GM19023 (cell line): ENCODE results near the gene CBLIF.
"Not testable (repeated sequence)": the region's sequence is repeated elsewhere in the genome, so short reads cannot be mapped to it uniquely, and the experiment has no call there.

Source experiments
- ATAC-seq: cut with Tn5 transposase; IDR thresholded peaks from one replicate; pipeline ENCODE4 v1.9.1; 2021; ENCODE audit warnings: mild to moderate bottlenecking, moderate library complexity; ENCODE audit not compliant: unreplicated experiment

The CBLIF gene

DNA sequence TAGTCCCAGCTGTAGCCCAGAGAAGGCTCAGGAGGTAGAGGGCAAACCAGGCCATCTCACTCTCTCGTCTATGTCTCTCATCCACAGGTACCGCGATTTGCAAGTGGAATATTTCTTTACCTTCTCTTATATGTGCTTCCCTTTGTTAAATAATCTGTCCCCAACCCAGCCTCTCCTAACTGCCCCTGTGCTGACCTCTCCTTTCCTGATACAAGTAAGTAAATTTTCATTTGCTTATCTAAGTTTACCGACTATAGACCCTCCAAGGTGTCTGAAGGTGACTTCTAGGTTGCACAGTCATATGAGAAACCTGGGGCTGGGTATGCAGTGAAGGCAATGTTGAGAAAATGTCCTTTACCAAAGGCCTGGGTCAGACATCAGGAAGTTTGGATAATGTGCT lies at the start of gene CBLIF:
Gene CBLIF (minus strand): TSS at position 101 of the 400 bp plus-strand sequence. CDS start 46 bp downstream, at position 55.
- ATAC-seq, result no peak

DNA sequence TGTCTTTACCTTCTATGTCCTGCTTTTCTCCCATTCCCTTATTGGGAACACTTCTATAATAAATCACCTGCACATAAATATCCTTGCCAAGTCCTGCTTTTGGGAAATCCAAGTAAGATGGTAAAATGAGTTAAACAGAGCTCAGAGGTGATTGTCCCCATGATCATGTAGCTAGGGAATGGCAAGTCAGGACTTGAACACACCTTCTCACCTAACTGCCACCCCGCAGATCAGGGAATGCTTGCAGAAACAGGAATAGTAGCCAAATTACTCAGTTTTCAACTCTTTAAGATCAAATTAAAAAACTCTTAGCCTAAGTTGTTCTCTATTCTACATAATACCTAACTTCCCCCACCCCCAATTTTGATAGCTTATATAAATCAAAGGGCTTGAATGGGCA lies 49.3 kb upstream of the CBLIF start:
- no peak for ATAC-seq

DNA sequence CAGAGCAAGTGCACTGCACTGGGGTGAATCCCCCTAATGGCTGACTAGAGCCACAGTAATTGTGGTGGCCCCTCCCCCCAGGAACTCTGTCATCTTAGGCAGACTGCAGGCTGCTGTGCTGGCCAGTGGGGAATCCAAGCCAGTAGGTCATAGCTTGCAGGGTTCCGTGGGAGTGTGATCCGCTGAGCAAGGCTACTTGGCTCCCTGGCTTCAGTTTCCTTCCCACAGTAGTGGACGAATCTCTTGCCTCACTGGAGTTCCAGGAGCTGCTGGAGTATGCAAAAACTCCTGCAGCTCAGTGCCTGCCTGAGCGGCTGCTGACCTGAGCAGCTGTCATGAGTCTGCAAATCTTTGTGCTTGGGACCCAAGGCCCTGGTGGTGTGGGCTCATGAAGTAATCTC lies 46.5 kb upstream of the CBLIF start:
- no peak for ATAC-seq

DNA sequence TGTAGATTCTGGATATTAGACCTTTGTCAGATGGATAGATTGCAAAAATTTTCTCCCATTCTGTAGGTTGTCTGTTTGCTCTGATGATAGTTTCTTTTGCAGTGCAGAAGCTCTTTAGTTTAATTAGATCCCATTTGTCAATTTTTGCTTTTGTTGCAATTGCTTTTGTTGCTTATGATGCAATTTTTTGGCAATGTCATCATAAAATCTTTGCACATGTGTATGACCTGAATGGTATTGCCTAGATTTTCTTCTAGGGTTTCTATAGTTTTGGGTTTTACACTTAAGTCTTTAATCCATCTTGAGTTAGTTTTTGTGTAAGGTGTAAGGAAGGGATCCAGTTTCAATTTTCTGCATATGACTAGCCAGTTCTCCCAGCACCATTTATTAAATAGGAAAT lies 41.9 kb upstream of the CBLIF start:
- ATAC-seq, result not testable (repeated sequence)

DNA sequence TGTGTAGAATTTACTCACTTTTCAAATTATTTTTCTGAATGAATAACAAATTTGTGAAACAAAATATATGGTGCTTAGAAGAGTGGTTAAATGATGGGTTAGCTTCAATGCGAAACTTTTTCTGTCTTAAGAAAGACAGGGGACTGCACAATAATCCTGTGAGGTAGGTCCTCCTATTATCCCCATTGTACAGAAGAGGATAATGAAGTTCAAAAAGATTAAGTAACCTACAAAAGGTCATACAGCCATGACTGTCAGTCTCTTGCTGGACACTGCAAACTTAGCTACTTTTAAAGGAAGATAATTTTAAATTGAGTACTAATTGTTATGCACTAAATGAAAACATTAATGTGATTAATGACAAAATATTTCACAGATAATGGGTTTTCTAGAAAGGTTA lies 38.3 kb upstream of the CBLIF start:
- ATAC-seq, result no peak

DNA sequence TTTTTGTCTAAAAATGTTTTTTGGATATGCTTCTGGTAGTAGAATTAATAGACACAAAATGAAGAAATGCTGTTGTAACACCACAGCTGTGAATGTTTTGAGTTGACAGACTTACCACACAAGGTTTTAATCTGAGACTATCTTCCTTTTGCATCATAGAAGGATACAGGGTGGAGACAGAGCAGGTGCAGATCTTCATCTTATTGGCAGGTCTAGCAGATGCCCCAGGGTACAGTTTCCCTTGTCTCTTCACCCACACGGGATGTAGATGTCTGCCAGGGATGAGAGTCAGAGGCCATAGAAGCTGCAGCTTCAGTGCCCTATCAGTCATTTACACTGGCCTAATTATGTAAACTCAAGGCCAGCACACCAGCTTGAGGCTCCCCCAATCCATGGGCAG lies 34.3 kb upstream of the CBLIF start:
- no peak for ATAC-seq

DNA sequence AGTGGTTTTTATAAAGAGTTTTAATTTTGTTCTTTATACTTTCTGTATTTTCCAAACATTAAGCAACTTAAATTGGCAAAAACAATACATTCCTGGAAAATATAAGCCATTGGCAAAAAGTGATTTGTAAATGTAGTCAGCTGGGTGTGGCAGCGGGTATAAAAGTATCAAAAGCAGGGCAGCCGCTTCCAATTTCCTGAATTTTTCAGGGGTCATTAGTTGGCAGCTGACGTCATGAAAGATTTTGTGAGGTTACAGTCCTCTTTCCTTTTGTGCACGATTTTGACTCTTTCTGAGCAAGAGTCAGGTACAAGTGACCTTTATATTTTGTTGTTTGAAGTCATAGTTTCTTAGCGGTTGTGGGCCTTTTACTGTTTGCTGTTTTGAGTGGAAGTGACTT lies 33.3 kb upstream of the CBLIF start, which contains the start of gene OOSP3:
Gene OOSP3 (plus strand): TSS at position 208 of the 400 bp plus-strand sequence. CDS start 27 bp downstream, at position 235.
- no peak for ATAC-seq

DNA sequence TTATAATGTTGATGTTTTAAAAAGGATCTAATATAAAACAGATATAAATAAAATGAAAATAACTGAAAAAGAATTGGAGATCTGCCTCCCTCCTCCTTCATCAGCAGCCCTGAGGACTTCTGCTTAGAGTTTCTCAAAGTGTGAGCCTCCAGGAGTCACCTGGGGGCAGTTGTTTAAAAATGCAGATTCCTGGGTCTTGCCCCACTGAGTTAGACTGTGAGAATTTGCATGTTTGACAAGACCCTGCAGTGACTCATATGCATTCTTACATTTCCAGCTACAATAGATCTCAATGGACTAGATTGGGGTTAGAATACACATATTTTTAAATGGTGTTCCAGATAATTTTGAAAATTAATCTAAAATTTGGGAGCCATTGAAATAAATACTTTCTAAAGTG lies 32.5 kb upstream of the CBLIF start:
- no peak for ATAC-seq

DNA sequence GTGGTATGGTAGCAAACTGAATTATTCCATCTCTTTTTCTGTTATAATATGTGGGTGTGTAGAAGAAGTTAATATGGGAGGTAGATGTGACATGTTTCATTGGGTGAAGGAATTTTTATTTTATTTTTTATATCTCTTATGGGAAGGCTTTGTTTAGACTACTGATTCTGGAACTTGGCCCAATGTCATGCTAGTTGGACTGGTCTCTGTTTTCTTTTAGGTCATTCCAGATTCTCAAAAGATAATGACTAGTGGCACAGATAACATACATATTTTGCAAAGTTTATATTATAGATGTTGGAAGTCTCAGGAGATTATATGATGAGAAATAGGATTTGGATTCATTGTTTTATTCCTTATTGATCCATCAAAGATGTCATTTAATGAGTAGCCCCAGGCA lies 32.0 kb upstream of the CBLIF start:
- no peak for ATAC-seq

DNA sequence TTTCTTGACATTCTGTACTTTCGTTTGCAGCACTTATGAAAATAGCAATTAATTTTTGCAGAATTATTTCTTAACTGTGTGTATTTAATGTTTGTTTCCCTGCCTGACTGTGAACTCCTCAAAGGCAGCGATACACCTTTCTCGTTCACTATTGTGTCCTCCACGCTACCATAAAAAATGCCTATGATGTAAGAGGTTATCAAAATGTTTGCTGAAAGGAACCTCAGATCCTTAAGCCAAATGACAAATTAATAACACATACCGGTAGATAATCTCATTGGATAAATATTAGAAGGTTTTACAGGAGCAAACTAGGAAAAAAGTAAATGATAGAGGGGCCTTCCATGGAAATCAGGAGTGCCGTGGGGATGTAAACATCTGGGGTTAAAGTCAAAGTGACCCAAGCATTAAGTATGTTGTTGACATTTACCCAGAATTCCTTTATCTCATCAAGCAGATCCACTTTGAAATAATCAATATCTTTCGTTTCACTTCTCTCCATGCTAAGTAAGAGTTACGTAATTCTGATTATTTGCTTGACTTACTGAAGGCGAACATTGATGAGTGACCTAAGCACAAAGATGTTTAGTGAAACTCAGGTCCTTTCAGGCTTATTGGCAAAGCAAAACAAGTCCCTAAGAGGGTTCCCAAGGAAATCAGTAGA lies 30.7 kb upstream of the CBLIF start:
- no peak for ATAC-seq

DNA sequence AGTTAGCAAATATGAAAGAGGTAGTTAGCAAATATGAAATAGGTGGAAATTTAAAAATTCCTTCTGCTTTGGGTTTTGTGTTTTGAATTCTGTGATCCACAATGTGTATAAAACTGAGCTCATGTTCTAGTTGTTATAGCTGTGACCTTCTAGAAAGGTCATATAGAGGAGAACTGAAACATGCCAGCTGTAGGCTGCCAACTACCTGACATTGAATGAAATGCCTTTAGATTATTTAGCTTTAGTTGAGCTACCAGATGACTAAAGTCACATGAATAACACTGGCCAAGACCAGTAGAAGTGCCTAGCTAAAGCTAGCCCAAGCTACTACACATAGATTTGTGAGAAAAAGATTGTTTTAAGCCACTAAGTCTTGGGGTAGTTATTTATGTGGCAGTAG lies 26.8 kb upstream of the CBLIF start:
- ATAC-seq, result no peak

DNA sequence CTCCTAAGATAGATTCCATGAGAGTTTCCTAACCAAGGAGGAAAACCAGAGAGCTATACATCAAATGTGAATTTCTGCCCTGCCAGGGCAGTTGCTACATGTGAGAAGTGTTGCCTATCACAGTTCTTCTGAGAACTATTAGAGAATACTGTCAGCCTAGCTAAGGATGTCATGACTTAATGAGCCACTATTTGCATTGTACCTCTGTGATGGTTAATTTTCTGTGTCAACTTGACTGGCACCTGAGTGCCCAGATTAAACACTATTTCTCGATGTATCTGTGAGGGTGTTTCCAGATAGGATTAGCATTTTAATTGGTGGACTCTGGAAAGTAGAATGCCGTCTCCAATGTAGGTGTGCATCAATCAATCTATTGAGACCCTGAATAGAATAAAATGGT lies 22.6 kb upstream of the CBLIF start:
- ATAC-seq, result no peak

DNA sequence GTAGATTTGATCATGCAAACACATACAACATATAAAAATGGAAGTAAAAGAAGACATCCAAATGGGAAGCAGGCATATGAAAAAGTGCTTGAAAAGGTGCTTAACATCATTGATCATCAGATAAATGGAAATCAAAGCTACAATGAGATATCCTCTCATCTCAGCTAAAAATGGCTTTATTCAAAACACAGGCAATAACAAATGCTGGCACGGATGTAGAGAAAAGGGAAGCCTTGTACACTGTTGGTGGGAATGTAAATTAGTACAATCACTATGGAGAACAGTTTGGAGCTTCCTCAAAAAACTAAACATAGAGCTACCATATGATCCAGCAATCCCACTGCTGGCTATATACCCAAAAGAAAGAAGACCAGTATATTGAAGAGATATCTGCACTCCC lies 21.5 kb upstream of the CBLIF start:
- ATAC-seq, result no peak

DNA sequence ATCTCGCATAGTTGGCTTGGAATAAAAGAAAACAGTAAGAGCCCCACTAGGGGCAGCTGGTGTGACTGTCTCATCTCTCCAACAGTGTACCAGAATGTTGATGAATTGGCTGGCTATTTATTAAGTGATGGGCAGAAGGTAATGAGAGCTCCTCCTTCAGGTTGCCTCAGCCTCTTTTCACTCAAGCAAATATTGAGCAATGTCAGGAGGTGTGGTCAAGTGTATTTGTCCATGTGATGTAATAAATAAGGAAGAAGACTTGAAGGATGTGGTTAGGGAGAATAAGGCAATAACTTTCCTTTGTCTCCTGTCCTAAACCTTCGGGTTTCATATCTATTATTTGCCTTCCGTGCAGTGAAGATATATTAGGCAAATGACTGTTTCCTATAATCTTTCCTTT lies 21.1 kb upstream of the CBLIF start, which contains the start of gene TCN1:
Gene TCN1 (minus strand): TSS at position 91 of the 400 bp plus-strand sequence. CDS start 17 bp downstream, at position 74.
- ATAC-seq, result no peak

DNA sequence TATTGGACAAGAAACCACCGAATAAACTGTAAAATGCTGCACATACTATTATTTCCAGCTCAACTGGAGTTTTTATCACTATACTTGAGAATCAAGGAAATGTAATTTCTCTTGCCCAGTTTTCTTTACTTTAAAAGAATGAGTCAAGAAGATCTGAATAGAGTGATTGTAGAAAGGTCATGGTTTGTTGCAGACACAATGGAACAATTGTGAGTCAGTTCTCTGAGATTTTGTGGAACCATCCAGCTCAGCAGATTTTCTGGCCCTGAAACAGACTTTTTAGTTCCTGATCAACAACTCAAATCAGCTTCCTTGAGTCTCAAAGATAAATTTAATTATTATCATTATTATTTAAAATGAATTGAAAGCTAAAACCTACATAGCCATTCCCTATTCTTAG lies 19.7 kb upstream of the CBLIF start:
- no peak for ATAC-seq

DNA sequence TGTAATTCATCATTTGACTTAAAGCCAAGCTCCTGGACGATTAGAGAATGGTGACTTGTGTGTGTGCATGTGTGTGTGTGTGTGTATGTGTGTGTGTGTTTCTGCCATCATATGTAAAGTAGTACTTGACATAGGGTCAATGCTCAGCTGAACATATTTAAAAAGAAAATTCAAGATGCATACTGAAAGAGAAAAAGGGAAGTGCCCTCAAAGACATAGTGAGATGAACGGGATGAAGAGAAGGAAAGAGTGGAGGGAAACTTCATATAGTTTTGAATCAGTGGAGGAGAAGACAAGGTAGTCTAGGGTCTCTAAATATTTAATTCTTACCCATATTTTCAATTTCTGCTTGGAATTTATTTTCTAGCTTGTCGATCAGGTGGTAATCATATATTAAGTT lies 17.0 kb upstream of the CBLIF start:
- no peak for ATAC-seq

DNA sequence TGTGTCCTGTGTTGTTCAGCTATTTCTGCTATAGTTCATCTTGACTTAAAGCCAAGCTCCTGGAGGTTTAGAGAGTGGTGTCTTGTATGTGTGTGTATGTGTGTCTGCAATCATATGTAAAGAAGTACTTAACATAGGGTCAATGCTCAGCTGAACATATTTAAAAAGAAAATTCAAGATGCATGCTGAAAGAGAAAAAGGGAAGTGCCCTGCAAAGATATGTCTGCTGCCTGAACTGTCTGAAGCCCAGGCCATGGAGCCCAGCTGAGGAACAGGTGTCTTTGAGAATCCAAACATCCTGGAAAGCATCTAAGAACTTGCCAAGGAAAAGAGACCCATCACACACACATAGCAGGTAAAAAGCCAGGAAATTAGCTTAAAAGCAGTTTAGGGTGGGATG lies 14.4 kb upstream of the CBLIF start:
- ATAC-seq, result no peak

DNA sequence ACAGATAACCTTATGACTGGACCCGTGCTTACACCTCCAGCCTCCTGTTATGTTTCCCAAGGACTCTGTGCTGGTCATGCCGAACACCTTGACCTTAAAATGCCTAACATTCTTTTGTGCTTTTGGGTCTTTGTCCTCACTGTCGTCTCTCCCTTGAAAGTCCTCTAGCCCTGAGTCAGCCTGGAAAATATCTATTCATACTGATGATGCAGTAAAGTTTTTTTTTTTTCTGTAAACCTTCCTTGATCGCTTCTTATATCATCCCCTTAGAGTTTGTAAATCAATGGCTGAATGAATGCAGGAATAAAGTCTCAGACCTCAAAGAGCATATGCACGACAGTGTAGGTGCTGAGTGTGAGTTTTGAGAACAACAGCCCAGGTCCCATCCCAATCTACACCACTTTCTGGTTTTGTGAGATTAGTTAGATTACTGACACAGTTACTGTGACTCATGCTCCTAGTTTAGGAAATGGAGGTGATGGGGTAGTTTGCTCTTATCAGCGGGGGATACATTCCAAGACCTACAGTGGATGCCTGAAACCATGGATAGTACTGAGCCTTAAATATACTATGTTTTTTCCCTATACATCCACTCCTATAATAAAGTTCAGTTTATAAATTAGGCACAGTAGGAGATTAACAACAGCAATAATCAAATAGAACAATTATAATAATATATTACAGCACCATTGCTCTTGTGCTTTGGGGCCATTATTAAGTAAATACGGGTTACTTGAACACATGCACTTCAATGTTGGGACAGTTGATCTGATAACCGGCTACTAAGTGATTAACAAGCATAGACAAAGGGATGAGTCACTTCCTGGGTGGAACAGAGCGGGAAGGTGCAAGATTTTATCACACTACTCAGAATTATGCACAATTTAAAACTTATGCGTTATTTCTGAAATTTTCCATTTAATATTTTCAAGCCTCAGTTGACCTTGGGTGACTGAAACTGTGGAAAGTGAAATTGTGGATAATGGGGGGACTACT lies 12.4 kb upstream of the CBLIF start:
- no peak for ATAC-seq

DNA sequence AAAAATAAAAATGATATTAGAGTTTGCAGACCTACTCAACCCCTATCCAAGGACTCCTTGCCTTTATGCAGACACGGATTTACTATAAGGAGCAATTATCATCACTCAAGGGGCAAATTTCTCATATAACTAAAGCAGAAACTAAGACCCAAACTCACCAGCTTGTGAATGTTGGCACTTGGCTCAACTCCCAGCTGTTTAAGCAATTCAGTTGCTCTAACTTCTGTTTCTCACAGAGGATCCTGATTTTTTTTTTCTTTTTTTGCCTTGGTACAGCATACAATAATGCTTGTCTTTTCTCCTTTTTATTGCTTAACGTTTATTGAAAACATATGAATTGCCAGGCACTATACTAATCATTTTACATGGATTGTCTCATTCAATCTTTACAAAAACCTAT lies 9.6 kb upstream of the CBLIF start:
- no peak for ATAC-seq

DNA sequence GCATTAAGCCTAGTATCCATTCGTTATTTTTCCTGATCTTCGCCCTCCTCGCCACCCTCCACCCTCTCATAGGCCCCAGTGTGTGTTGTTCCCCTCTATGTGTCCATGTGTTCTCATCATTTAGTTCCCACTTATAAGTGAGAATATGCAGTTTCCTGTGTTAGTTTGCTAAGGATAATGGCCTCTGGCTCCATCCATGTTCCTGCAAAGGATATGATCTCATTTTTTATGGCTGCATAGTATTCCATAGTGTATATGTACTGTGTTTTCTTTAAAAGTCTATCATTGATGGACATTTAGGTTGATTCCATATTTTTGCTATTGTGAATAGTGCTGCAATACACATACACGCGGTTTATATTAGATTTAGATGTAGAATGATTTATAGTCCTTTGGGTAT lies 6.1 kb upstream of the CBLIF start:
- ATAC-seq, result not testable (repeated sequence)

DNA sequence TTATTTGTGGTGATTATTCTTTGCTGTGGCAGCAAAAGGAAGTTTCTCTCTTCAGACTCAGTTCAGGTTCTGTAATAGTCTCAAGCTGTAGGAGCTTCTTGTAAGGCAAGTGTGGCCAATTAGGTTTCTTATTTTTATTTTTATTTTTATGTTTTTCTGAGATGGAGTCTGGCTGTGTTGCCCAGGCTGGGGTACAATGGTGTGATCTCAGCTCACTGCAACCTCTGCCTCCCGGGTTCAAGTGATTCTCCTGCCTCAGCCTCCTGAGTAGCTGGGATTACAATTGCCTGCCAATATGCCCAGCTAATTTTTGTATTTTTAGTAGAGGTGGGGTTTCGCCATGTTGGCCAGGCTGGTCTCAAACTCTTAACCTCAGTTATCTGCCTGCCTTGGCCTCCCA lies 4.3 kb upstream of the CBLIF start:
- ATAC-seq, result not testable (repeated sequence)

DNA sequence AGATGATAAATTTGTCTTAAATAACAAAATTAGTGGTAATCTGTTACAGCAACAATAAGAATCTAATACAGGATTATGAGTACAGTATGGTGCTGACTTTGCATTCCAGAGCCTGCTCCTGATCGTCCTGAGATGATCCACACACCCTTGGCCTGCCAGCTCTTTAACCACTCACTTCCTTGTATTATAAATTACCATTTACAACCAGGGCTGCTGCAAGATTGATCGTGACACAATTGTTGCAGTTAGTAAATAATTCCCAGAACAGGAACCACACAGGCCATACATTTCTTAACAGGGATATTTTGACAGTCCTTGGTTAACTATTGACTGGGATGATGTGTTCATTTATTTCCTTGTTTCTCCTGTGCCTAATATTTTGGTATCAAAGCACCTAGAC lies 3.8 kb upstream of the CBLIF start:
- ATAC-seq, result no peak
